B cell (primary cell): ENCODE measurements around the gene LRRC4C. TPM values are rescaled to one million over a fixed set of nuclear protein-coding genes. Genes with fewer than 3 reads are reported as not detected.

Source experiments
- ATAC-seq: fragments of 200-7000 bp; cut with Tn5 transposase; one replicate; pipeline ENCODE4 v1.10.0; 2021; ENCODE audit warnings: low read depth, mild to moderate bottlenecking, moderate number of reproducible peaks, moderate library complexity
- CTCF ChIA-PET: fragments of 350-600 bp; sonication (Branson Sonifier 250); formaldehyde crosslinking; loops from one replicate; lab custom pipeline; 2021; ENCODE audit warnings: antibody characterized with exemption, inconsistent platforms; lab: Charles Lee
- POLR2A ChIA-PET: fragments of 350-600 bp; sonication (Branson Sonifier 250); formaldehyde crosslinking; loops from one replicate; lab custom pipeline; 2021; ENCODE audit warnings: antibody characterized with exemption; lab: Charles Lee
- DNase-seq: peaks from one replicate; pipeline ENCODE4 v3.0.0; 2013
- H2AFZ ChIP-seq: 2 replicates; pipeline ENCODE4 v1.6.1; 2012; ENCODE audit warnings: mild to moderate bottlenecking, low read depth, low read length; ENCODE audit not compliant: insufficient read depth, poor library complexity, severe bottlenecking
- H3K27ac ChIP-seq, 2 donors: 1 replicate in 1 of 2; 2 replicates in 1 of 2; pipeline ENCODE4 v1.5.1; 2012 to 2013; ENCODE audit warnings: low read length in 2 of 2, mild to moderate bottlenecking in 2 of 2, moderate library complexity in 1 of 2
- H3K27me3 ChIP-seq, 4 experiments: fragments of 200-600 bp in 1 of 4; sonication (generic) in 1 of 4; replicated peaks in 1 of 4; 1 replicate in 2 of 4; 2 replicates in 2 of 4; pipeline versions ENCODE4 v1.6.1 to v1.7.0; 2013 to 2016; ENCODE audit warnings: low read length in 3 of 4, mild to moderate bottlenecking in 2 of 4, mixed read lengths in 1 of 4, moderate library complexity in 1 of 4; ENCODE audit not compliant: insufficient read depth in 4 of 4, control insufficient read depth in 3 of 4; ENCODE audit errors: control extremely low read depth in 1 of 4
- H3K36me3 ChIP-seq, 2 experiments: replicated peaks in 1 of 2; 1 replicate in 1 of 2; 2 replicates in 1 of 2; pipeline versions ENCODE4 v1.6.1 to v1.7.1; 2013; ENCODE audit warnings: low read length in 1 of 2; ENCODE audit not compliant: insufficient read depth in 2 of 2, control insufficient read depth in 1 of 2; ENCODE audit errors: control extremely low read depth in 1 of 2, extremely low read depth in 1 of 2
- H3K4me1 ChIP-seq, 2 donors: fragments of 200-600 bp in 1 of 2; sonication (generic) in 1 of 2; 1 replicate in 1 of 2; 2 replicates in 1 of 2; pipeline versions ENCODE4 v1.5.1 to v1.6.1; 2013 to 2017; ENCODE audit warnings: low read length in 2 of 2; ENCODE audit not compliant: control insufficient read depth in 2 of 2, insufficient read depth in 2 of 2
- H3K4me2 ChIP-seq: replicated peaks from 2 replicates; pipeline ENCODE3; 2012; ENCODE audit warnings: mild to moderate bottlenecking, low read depth, low read length; ENCODE audit not compliant: poor library complexity, severe bottlenecking
- H3K4me3 ChIP-seq, 5 experiments: fragments of 200-600 bp in 1 of 5; sonication (generic) in 1 of 5; 1 replicate in 3 of 5; 2 replicates in 2 of 5; pipeline versions ENCODE4 v1.5.1 to v1.7.0; 2011 to 2016; ENCODE audit warnings: low read length in 4 of 5, mild to moderate bottlenecking in 4 of 5, low read depth in 2 of 5, control low read depth in 1 of 5, moderate library complexity in 1 of 5; ENCODE audit not compliant: insufficient read depth in 1 of 5; ENCODE audit errors: control extremely low read depth in 1 of 5, extremely low read depth in 1 of 5
- H3K79me2 ChIP-seq: fragments of 200-600 bp; sonication (generic); one replicate; pipeline ENCODE4 v1.6.0; 2016; ENCODE audit warnings: low read length; ENCODE audit not compliant: control insufficient read depth, insufficient read depth
- H3K9ac ChIP-seq: fragments of 200-600 bp; sonication (generic); 2 replicates; pipeline ENCODE4 v1.6.1; 2017; ENCODE audit warnings: mild to moderate bottlenecking, low read length, moderate library complexity
- H3K9me3 ChIP-seq, 3 donors: one replicate each; pipeline versions ENCODE4 v1.6.1 to v1.7.1; 2013; ENCODE audit warnings: low read length in 2 of 3; ENCODE audit not compliant: control insufficient read depth in 2 of 3, insufficient read depth in 1 of 3; ENCODE audit errors: control extremely low read depth in 1 of 3
- H4K20me1 ChIP-seq: 2 replicates; pipeline ENCODE4 v1.6.0; 2012; ENCODE audit warnings: mild to moderate bottlenecking, low read length; ENCODE audit not compliant: insufficient read depth, control insufficient read depth, poor library complexity, severe bottlenecking
- H3K27ac Mint-ChIP-seq: one replicate; pipeline ENCODE4 v1.8.0; 2021; ENCODE audit warnings: mixed read lengths
- H3K27me3 Mint-ChIP-seq: one replicate; pipeline ENCODE4 v1.8.0; 2021; ENCODE audit warnings: mixed read lengths
- H3K4me1 Mint-ChIP-seq: one replicate; pipeline ENCODE4 v1.8.0; 2021; ENCODE audit warnings: mixed read lengths
- H3K4me3 Mint-ChIP-seq: one replicate; pipeline ENCODE4 v1.8.0; 2021; ENCODE audit warnings: mixed read lengths
- H3K9me3 Mint-ChIP-seq: one replicate; pipeline ENCODE4 v1.8.0; 2022; ENCODE audit warnings: mixed read lengths; ENCODE audit not compliant: insufficient read depth
- CTCF ChIP-seq: fragments of 200-600 bp; IDR thresholded peaks from one replicate; pipeline ENCODE4 v1.8.0; 2022; ENCODE audit warnings: antibody characterized with exemption, mild to moderate bottlenecking
- EZH2 ChIP-seq: IDR thresholded peaks from 2 replicates; pipeline ENCODE4 v1.6.1; 2012; ENCODE audit warnings: borderline replicate concordance, low read depth, mild to moderate bottlenecking, moderate library complexity, low read length; ENCODE audit not compliant: insufficient read depth, poor library complexity, severe bottlenecking
- WGBS: methylation state at CpG from one replicate; pipeline ENCODE4 v1.1.5; 2013; ENCODE audit warnings: missing lambda C conversion rate; ENCODE audit not compliant: insufficient coverage; 5-methylcytosine and 5-hydroxymethylcytosine counted together
- intact Hi-C: fragments of 100-400 bp; cut with micrococcal nuclease; formaldehyde crosslinking; loops from one replicate; pipeline ENCODE4 v1.10.0; 2022
- polyA plus RNA-seq: library from polyadenylated mRNA; depleted of rRNA; stranded (reverse); fragments of >200 nt; gene quantifications from 2 replicates; pipeline ENCODE4 v1.2.3, GENCODE V29; 2012
- total RNA-seq, 2 donors: library from RNA; stranded (reverse); fragments of 120-200 nt in 1 of 2; gene quantifications; 1 replicate in 1 of 2; 2 replicates in 1 of 2; pipeline versions ENCODE4 v1.2.3 to v1.2.4, GENCODE V29; 2013 to 2022

Gene LRRC4C
- total and polyA plus RNA-seq, 2 donors (not counting 1 experiment from before 2014, with no cell fraction given): 0.57 TPM; not detected in 1

GRCh38 chr11:40517122-40517521 lies 942.3 kb downstream of the LRRC4C start:
- Mint-ChIP-seq H3K9me3 (peaks cover 8% of the 10 kb centered on the region), H3K27me3 (no peaks in the 10 kb centered on the region), H3K4me3 (no peak overlapping the region), H3K27ac (no peak overlapping the region), H3K4me1 (no peaks in the 10 kb centered on the region)
- Histone ChIP-seq H3K79me2 (no peaks in the 10 kb centered on the region), H4K20me1 (no peaks in the 10 kb centered on the region), H3K9ac (no peak overlapping the region), H3K27ac (no peak overlapping the region), H3K4me2 (no peak overlapping the region), H3K36me3 (no peaks in the 10 kb centered on the region), H3K27me3 (no peaks in the 10 kb centered on the region), H3K4me1 (no peaks in the 10 kb centered on the region), H2AFZ (no peak overlapping the region), H3K4me3 (no peak overlapping the region), H3K9me3 (peaks cover 0 to 3% (median 0%) of the 10 kb centered on the region in 3 donors)
- WGBS: 100% methylated on average over 2 of the region's 3 CpGs
- no peak for ATAC-seq
- POLR2A ChIA-PET: no interaction called here
- intact Hi-C loops: no loop called here
- CTCF ChIA-PET: no interaction called here
- DNase-seq: no peak
- TF ChIP-seq CTCF (no peak), EZH2 (no peak)

DNA sequence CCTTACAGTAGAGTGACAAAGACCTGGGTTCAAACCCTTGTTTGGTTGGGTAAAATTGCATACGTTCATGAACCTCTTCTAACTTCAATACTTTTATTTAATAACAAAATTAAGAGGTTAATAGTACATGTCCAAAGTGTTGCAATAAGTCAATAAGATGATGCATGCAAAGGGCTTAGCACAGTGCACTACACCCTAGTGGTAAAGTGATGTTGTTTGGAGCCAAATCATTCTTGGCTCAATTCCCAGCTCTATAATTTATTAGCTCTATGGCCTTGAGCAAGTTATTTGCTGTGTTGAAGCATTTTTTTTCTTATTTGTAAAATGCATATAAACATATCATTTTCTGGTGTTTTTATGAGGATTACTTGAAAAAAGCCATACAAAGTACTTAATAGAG lies 945.3 kb downstream of the LRRC4C start:
- DNase-seq (no peak), ATAC-seq (no peak)
- no peak for TF ChIP-seq CTCF
- TF ChIP-seq EZH2: no peak
- Histone ChIP-seq H2AFZ (no peak overlapping the region), H3K4me2 (no peak overlapping the region), H3K79me2 (no peaks in the 10 kb centered on the region), H3K36me3 (no peaks in the 10 kb centered on the region), H4K20me1 (no peaks in the 10 kb centered on the region), H3K4me3 (no peak overlapping the region), H3K27me3 (no peaks in the 10 kb centered on the region), H3K4me1 (no peaks in the 10 kb centered on the region), H3K27ac (no peak overlapping the region), H3K9ac (no peak overlapping the region), H3K9me3 (no peaks in the 10 kb centered on the region)
- Mint-ChIP-seq H3K4me1 (no peaks in the 10 kb centered on the region), H3K27me3 (no peaks in the 10 kb centered on the region), H3K9me3 (peaks cover 7% of the 10 kb centered on the region), H3K27ac (no peak overlapping the region), H3K4me3 (no peak overlapping the region)
- intact Hi-C loops: no loop called here
- ChIA-PET CTCF (no interaction called here), POLR2A (no interaction called here)
- no CpG with 5 or more reads among the region's 1 CpG for WGBS
